Hepatocyte (in vitro differentiated cells): ENCODE measurements around the gene S100G.

Source experiments
- CTCF ChIP-seq: fragments of 200-600 bp; sonication (generic); IDR thresholded peaks from 2 replicates; pipeline ENCODE4 v1.5.1; 2016; ENCODE audit warnings: antibody characterized with exemption, mild to moderate bottlenecking; ENCODE audit not compliant: poor library complexity
- EZH2 ChIP-seq: fragments of 200-600 bp; sonication (generic); IDR thresholded peaks from 2 replicates; pipeline ENCODE4 v1.6.1; 2016; ENCODE audit warnings: antibody characterized with exemption, mild to moderate bottlenecking, borderline replicate concordance
- EZH2phosphoT487 ChIP-seq: fragments of 200-600 bp; sonication (generic); IDR thresholded peaks from one replicate; pipeline ENCODE4 v1.6.1; 2018; ENCODE audit warnings: antibody characterized with exemption, mild to moderate bottlenecking, low read depth, moderate library complexity; ENCODE audit not compliant: unreplicated experiment, severe bottlenecking

GRCh38 chrX:16666541-16666940 lies 16.6 kb downstream of the S100G start:
- TF ChIP-seq CTCF (no peak), EZH2phosphoT487 (no peak), EZH2 (no peak)
